ENCODE results near the gene MITF.

MITF gene

DNA sequence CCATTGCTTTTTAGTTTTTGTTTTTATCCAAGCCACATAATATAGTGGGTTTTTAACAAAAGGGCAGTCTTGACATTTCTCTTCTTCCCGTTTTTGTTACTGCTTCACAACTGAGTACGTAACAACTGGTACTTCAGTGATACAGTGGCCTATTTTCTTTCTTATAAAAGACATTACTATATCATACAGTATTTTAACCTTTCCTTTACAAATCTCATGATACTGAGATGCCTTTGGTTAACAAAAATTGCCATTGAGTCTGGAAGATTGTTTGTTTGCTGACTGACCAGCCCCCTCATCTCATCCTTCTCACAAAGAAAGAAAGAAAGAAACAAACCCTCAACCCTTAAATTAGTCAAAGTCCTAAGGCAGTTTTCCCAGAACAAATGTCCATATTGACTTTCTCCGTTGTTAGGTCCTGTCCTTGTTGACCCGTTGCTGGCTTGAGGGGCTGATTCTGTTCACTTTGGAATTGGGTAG lies 183.3 kb downstream of the MITF start:
- DNase-seq, result no peak

DNA sequence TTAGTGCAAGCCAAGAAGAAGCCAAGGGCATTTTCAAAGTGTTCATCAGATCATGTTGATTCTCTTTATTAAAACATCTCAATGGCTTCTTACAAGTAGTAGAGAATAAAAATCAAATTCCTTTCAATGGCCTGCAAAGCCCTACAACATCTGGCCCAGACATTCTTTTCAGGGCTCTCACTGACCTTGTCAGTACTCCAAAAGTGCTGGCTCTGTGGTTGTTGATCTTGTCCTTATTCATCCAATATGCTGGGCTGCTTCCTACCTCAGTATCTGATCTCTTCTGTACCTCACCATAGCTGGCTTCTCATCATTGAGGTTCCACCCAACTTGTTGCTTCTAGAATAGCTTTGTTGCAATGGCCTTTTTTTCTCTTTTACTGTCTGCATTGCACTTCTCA lies 186.2 kb downstream of the MITF start:
- DNase-seq, result no peak

DNA sequence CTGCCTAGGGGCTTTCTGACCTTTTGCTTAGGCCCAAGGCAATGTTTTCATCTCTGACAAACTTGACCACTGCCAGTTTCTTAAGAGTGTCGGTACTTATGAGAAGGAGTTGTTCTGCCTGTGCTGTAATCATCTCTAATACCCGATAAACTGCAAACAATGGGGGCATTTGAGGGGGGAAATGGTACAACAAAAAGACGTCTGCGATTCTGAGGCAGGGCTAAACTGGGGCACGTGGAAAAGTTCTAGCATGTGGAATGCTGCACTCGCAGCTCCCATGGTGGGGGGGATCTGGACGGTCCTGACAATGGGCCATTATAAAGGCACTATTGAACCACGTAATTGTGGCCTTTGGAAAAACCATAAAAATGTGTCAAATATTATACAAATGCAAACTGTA lies 187.1 kb downstream of the MITF start:
- DNase-seq, result no peak

DNA sequence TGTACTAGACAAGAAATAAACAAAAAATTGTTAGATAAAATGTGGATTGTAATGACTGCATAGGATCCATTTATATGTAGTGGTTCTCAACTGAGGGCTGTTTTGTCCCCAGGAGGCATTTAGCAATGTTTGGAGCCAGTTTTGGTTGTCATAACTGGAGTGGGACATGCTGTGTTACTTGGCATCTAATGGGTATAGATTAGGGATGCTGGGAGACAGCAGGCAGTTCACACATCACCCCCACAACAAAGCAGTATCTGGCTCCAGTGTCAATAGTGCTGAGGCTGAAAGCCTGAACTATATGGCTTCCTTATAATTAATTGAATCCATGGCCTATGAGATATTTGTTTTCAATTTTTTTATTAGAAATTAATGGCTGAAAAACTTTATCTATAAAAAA lies 188.3 kb downstream of the MITF start:
- no peak for DNase-seq

DNA sequence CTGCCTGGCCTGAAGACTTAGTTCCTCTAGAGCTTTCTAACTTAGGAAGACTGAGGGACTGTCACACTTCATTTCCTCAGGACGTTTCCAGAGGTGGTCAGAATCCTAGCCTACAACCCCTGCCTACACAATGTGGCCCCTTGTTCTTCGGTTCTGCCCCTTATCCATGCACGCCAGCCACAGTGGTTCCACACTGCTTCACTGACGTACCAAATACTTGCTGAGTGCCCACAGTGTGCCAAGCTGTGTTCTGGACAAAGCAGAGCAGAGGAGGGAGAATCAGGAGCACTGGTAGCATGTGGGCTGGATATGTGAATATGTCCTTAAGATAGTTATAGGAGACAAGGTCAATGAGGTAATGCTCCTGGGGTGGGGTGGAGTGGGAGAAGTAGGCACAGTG lies 189.8 kb downstream of the MITF start:
- DNase-seq, result no peak

DNA sequence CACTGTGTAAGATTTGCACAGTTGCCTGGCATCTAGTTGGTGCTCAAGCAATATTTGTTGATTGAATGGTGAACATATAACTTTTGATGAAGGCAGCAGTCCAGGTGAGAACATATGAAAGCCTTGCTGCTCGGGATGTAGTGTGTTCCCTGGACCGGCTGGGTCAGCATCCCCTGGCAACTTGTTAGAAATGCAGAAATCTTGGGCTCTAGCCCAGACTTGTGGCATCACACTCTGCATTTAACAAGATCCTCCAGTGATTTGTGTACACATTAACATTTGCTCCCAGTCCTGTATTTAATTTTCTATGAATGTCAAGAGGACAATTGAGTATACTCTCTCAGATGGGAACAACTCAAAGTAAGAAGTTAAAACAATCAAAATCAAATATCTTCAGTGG lies 191.3 kb downstream of the MITF start:
- no peak for DNase-seq

DNA sequence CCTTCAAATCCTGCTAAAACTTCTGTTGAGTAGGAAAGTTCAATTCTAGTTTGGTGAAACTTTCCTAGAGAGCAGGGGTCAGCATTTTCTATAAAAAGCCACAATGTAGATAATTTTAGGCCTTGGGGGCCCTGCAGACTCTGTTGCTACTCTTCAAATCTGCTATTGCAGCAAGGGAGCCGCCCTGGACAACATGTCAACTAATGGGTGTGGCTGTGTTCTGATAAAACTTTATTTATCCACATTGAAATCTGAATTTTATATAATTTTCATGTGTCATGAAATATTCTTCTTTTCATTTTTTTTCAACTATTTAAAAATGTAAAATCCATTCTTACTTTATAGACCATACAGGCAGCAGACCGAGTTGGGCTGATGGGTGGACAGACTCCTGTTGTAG lies 192.8 kb downstream of the MITF start:
- DNase-seq, result no peak

DNA sequence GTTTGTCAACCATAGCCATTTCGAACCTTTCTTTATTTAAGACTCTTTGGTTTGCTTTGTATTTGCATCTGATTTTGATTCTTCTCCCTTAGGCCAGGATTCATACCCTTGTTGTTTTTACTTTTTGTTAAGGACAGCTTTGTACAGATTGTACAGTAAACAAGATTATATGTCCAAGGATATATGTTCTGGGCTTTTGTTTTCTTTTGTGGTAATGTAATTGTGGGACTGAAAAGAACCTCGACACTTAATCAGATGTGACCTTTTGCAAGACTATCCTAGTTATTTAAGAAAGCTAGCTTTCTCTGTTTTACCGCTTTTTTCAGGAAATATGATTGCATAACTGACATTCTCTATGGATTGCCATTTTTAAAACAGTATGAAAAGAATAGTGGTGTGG lies 193.2 kb downstream of the MITF start:
- no peak for DNase-seq

DNA sequence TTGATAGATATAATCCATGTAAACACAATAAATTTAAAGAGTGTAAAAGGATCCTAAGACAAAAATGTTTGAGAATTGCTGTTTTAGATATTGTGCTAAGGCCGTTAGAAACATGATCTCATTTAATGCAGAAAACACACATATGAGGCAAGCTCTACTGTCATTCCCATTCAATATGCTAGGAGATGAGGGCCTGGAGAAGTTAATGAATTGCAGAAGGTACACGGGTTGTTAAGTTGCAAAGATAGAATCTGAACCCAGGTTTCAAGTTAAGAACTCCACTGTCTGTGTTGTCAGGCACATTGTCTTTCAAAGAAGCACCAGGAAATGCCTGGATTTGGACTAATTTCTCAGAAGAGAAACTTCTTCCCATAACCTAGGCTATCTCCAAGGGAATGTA lies 195.1 kb downstream of the MITF start:
- no peak for DNase-seq

DNA sequence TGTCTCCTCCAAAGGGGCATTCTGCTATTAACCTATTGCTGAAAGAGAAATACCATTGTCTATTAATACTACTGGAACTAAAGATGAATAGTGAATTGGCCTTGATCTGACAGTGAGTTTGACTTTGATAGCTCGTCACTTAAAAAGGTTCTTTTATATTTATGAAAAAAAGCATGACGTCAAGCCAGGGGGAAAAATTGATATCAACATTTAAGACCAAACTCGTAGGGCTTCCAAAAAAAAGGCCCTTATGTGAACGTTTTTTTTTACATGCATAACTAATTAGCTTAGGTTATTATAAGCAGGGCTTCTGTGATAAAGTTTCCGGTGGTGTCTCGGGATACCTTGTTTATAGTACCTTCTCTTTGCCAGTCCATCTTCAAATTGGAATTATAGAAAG lies 197.0 kb downstream of the MITF start:
- no peak for DNase-seq

DNA sequence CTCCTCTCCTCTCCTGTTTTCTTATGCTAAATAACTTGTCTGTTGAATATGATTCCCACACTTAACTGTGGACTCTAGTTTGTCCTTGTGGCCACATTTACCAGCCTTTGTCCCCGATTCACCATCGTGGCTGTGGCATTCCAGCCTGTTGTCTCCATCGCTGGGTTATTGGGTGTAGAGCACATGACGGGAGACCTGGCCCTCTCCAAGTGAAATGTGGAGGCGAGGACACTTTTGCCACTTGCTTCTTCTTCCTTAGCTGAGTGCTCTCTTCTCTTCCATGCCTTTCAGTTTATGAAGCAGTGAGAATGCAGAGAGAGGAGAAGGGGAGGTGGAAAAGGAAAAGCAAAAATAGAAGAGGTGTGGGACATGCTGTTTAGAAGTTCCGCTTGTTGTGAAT lies 198.8 kb downstream of the MITF start:
- no peak for DNase-seq

DNA sequence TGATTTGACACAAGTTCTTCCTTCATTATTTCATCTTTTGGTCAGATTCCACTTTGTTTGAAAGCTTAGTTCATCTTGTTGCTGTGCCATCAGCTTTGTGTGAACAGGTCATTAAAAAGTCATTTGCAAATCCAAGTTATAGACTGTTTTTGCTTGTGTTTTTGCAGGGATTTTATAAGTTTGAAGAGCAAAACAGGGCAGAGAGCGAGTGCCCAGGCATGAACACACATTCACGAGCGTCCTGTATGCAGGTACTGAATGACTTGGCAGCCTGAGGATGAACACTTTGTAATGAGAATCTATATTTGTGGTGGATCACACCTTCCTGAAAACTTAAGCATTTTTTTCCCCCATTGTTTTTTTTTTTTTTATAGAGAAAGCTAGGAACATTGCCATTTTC lies 199.7 kb downstream of the MITF start:
- DNase-seq, result no peak

DNA sequence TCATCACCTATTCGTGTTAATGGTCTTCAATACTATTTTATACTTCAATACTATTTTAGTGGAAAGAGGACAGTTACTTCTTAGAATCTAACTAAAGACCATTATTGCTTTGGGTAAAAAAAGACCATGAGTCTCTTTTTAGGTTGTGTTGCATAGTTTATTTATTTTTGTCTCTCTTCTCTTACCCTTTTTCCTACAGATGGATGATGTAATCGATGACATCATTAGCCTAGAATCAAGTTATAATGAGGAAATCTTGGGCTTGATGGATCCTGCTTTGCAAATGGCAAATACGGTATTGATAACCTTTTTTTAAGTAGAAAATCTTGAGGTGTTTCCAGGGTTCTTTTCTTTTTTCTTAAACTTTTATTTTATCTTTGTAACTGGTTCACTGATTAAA lies 201.8 kb downstream of the MITF start:
- no peak for DNase-seq

DNA sequence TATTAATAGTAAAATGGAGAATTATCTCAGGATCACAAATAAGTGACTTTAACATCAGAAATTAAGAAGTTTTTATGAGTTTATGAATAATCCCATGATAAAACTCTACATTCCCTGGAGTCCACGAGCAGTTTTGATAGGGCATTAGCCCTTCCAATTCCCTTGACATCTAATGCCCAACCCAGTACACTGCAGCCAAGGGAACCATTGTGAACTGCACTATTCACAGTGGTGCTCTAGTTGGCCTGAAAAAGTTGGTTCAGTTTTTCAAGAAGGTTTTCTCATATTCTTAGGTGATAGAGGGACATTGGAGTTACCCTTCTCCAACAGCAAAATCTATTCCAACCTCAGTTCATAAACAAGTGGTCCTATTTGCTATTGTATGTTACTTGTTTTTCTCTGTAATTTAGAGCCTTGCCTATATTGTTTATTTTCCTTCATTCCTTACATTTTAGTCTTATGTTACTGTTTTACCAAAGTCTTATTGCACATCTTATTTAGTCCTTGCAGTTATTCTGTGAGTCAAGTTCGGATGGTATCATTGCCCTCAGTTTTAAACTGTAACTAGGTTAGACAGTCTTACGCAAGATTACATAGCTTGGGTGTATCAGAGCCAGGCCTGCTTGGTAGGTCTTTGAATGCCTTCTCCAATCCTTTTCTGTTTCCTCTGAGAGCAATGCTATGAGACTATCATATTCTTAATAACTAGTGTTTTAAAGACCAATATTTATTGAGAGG lies 202.3 kb downstream of the MITF start:
- DNase-seq, result no peak

DNA sequence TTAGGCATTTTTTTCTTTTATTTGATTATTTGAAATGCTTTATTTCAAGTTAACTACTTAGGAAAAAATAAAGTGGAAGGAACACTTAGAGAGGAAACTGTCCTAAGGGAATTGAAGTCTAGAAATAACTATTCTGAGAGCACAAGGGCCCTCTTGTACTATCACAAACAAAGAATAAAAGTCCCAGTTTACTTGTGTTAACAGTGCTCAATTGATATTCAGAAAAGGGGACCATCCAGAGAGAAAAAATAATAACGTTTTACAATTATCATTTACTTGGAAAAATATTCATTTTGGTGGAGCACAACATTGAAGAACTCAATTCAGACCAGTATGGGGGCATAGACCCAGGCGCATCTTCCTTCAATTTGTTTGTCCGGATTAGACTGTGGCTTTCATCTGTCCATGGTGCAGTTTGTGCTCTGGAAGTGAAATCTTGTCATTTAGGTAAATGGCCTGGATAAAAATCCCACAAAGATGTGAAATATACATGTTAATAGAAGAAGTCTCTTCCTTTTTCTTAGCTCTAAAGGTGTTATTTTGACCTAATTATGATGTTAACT lies 205.7 kb downstream of the MITF start:
- DNase-seq, result no peak

DNA sequence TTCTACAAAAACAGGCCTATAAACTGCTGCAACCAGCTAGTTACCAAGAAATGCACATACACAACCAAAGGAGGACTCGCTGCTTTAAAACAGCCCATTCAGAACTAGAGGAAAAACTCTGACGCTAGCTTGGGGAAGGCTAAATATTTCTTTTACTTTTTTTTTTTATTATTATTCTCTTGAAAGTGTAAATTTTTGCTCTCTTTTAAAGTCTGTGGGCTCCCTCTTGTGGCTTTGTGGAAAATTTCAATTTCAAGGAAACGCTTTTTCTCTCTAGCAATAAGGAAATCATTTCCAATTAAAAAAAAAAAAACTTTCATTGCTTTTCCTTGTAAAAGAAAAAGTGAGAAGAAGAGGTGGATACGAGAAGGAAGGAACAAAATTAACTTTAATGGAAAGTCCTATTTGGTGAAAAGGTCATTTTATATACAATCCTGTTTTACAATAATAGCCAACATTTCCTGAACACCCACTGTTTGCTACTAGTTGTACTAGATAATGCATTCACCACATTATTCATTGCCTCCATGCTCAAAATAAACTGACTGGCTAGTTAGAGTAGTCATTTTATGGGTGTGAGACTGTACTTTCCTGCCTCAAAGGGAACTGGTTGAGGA lies 209.1 kb downstream of the MITF start:
- DNase-seq, result no peak

DNA sequence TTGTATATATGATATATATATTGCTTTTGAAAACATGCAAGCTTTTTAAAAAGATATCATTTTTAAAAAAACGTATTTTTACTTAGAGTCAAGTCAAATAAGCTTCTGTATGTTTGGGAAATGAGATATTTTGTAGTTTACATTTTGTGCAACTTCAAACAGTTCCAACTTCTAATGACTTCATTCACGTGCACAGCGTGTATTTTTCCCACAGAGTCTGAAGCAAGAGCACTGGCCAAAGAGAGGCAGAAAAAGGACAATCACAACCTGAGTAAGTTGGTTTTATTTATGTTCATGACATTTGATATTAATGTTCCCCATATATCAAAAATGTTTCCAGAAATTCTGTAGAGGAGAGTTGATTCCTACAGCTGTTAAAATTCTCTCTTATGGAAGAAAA lies 212.4 kb downstream of the MITF start:
- DNase-seq, result no peak

DNA sequence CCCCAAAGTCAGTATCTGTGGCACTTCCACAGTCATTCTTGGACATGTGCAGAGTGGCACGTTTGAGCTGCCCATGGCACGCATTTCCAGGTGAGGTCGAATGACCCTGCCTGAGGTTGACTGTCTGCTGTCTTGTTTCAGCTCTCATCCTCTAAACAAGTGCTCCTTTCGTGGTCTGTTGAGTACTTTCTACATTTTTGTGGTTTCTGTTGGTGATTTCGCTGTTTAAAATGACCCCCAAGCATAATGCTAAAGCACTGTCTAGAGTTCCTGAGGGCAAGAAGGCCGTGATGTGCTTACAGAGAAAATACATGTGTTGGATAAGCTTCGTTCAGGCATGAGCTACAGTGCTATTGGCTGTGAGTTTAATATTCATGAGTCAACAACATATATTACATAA lies 220.3 kb downstream of the MITF start:
- DNase-seq, result no peak

DNA sequence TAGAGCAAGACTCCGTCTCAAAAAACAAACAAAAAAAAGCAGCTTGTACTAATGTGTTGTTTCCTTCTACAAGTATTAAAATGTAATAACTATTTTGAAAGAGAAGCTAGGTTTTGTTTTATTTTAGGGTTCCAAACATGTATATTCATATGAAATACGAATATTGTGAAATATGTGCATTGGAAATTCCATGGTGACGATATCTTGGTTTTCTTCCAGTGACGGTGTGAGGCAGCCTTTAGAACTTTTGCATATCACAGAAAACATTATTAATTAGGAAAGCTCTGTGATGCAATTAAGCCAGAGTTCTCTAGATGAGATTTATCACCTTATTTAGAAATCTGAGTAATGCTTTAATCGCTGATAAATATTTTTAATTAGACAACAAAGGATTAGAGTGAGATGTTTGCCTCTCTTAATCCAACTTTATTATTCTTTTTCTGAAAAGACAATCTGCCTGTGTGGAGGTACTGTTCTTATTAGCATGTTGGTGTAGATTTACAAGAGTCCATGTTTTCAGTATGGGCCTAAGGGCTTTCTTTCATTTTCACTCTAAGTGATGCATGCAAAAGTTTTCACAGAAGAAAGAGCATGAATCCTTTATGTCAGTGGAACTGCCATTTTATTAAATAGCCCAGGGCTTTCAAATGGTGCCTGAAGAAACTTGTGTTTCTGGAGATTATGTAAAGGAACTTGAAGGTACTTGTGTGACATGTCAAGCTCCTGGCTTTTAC lies 222.6 kb downstream of the MITF start:
- DNase-seq, result no peak

DNA sequence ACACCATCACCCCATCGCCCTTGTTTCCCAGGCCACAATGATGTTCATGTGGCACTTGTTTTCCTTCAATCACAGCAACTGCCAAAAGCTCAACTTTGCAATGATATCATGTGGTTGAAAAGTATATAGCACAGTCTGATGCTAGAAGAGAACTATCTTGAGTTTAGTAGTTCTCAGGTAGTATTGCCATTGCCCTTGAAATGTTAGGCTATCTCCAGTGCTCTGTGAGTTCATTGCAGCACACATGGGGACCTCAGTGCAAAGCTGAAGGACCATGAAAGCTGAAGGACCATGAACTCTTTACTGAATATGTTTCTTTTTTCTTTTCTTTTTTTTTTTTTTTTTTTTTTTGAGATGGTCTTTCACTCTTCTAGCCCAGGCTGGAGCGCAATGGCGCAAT lies 224.4 kb downstream of the MITF start:
- DNase-seq, result no peak

DNA sequence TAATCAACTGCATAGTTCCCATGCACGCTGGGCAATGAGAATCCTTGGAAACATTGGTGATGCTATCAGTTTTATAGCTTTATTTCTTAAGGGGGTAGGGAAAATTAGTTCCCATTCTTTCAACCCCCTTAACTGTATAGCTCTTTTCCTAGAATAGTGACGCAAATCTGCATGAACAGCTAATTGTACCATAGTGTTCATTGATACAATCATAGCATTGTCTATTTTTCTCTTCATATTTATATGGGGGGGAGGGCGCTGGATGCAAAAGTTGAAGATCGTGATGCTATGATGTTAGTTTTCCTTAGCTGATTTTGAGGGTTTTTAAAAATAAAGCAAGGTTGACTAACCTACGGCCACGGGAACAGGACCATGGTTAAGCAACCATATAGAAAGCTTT lies 227.9 kb downstream of the MITF start:
- no peak for DNase-seq

DNA sequence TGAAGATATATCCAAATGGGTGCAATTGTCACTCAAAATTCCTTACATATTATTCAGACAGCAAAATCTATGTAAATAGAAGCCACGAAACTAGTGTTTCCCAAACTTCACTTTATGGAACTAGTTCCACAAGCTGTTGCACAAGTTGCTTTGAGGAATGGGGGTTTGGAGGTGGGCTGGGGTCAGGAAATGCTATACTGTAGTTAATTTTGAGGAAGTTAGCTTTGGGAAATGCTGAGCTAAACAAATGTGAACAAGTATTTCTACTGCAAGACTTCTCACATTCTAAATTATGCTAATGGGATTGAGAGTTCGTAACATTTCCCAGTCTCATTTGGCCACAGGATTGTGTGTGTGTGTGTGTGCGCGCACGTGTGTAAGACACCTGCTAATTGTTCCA lies 231.6 kb downstream of the MITF start:
- no peak for DNase-seq

DNA sequence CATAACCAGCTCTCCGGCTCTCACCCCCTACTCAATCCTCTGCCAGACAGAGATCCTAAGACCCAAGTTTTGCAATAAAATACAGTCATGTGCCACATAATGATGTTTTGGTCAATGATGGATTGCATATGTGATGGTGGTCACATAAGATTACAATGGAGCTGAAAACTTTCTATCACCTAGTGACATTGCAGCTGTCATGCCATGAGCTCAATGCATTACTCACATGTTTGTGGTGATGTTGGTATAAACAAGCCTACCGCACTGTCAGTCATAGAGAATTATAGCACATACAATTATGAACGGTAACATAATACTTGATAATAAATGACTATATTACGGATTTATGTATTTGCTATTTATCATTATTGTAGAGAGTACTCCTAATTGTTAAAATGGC lies 233.4 kb downstream of the MITF start:
- DNase-seq, result no peak

DNA sequence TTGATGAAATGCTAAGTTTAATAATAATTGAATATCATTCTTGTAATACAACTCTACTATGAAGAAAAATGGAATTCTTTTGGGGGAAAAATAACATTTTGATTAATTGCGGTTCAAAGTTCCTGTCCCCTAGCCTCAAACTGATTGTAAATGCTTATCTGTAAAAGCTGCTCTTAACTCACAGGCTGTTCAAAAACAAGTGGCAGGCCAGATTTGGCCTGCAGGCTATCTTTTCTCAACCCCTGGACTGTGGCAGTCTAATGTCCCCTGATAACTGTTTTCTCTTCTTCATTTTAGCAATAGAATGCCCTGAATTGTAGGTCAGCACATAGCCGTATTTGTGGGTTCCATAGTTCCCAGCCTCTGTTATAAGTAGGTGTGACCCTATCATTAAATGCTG lies 236.8 kb downstream of the MITF start:
- no peak for DNase-seq

Data from NCI-H1694 (cell line).